Activated CD8-positive, alpha-beta memory T cell treated with anti-CD3 and anti-CD28 coated beads for 36 hours (primary cell): Measurements from ENCODE around the gene MS4A15. TPM values are rescaled to one million over a fixed set of nuclear protein-coding genes. Genes with fewer than 3 reads are reported as not detected.
"Not testable (repeated sequence)": the region's sequence is repeated elsewhere in the genome, so short reads cannot be mapped to it uniquely, and the experiment has no call there.

Experiments
- CTCF ChIA-PET: fragments of 350-600 bp; sonication (Branson Sonifier 250); formaldehyde crosslinking; loops from one replicate; lab custom pipeline; 2021; ENCODE audit warnings: antibody characterized with exemption; lab: Charles Lee
- POLR2A ChIA-PET: fragments of 350-600 bp; sonication (Branson Sonifier 250); formaldehyde crosslinking; loops from one replicate; lab custom pipeline; 2021; ENCODE audit warnings: antibody characterized with exemption; lab: Charles Lee
- total RNA-seq, 2 experiments: library from RNA; stranded (reverse); gene quantifications; one replicate each; pipeline ENCODE4 v1.2.3, GENCODE V29; 2021

The MS4A15 gene
- total RNA-seq, 2 experiments from 2014 or later = not detected

DNA sequence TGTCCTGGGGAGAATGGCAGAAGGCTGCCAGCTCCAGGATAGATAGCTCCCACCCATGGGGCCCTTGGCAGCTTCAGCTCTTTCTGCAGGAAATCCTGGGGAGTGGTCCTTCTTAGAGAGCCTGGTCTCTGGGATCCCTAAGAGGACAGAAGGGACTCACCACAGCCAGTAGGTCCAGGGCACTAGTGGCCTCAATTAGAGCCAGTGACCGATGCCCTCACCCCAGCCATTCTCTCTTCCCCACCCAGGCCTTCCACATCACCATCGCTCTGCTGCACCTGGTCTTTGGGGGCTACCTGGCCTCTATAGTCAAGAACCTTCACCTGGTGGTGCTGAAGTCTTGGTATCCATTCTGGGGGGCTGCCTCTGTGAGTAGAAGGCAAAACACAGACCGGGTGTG is 34.1 kb downstream of the MS4A15 start:
- ChIA-PET POLR2A (no interaction called here), CTCF (interaction anchor here (2.0 kb wide), 1 partner anchor 15 kb away, joined by 8 read pairs; no protein-coding TSS in a partner anchor)

DNA sequence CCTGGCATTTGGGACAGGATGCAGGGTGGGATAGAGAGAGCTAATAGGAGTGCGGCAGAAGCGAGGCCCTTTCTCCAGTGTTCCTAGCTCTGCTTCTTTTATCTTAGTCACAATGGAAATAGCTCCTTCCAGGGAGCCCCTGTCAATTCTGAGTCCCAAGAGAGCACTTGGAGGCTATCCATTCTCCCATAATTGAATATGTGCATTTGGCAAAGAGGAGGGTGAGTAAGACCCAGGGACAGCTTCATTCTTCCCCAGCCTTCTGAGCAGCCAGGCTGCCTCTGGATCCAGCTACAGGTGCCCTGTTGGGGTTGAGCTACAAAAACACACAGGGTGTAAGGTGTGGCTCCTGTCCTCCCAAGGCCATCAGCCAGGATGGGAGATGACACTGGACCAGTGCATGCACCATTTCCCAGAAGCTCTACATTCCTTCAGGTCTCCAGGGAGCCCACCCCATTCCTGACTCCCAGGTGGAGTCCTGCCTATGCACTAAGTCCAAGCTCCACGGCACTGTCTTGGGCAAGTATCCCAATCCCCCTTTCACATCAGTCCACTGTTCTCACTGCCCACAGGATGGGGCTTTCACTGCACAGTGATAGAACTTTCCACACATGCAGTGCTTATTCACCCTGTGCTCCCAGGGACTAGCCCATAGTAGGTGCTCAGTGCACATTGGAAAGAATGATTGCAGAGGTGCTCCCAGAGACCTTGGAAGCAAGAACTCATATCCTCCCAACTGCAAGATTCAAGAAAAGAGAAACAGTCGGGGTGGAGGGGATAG is 34.7 kb downstream of the MS4A15 start:
- ChIA-PET CTCF (interaction anchor here (2.0 kb wide), 1 partner anchor 16 kb away, joined by 8 read pairs; no protein-coding TSS in a partner anchor), POLR2A (no interaction called here)

DNA sequence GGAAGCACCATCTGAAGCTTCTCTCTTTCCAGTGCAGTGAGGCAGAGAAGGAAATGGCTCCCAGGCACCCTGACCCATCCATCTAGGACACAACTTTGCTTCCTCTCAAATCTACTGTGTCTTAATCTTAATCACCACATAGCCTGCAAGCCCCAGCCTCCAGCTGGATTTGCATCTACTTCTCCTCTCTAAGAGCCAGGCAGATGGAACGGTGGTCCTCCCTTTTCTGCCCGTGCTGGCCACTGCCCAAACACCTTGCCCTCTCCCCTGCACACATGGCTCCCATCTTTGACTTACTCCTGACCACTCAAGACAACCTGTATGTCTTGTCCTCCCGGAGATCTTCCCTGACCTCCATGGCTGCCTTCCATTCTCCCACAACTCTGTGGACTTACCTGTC is 35.9 kb downstream of the MS4A15 start:
- CTCF ChIA-PET = no interaction called here
- POLR2A ChIA-PET = no interaction called here

DNA sequence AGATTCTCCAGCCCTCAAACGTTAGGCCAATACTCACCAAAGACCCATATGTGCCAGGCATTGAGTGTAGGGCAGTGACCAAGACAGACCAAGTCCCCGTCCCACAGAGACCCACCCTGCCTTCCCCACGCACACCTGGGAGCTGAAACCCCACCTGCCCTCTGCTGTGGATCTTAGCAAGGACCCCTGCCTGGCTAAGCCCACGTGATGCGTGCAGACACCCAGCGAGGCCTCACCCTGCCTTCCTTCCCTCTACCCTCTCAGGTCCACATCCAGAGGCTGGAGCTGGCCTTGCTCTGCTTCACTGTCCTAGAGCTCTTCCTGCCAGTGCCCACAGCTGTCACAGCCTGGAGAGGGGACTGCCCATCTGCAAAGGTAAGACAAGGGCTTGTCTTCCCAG is 38.6 kb downstream of the MS4A15 start:
- POLR2A ChIA-PET = no interaction called here
- CTCF ChIA-PET = no interaction called here

DNA sequence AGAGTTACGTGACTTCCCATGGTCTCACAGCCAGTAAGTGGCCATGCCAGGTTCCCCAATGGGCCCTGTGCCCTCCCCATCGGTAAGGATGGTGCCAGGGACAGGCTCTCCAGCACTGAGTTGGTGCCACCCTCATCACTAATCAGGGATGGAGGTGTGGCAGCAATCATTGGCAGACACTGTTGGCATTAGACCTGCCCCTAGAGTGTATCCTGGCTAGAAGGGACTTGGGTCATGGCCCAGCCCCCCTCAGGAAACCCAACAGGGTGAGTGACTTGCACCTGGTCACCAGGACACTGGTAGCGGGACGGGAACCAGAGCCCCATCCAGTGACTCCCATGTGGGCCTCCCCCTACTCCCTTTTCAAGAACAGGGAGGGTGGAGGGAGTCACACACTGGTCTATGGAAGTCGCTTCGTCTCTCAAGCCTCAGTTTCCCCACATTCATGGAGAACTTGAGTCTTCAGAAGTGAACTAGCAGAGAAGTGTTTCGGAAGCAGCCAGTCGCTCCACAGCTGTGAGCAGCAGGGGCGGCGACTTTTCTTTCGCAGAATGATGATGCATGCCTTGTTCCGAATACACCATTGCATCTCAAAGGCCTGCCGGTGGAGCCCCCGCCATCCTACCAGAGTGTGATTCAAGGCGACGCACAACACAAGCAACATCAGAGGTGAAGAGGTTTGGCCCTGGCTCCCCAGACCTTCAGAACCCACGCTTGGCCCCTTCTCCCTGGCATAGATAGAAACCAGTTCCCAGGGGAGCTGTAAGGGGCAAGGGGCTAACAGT is 41.4 kb downstream of the MS4A15 start:
- ChIA-PET CTCF (no interaction called here), POLR2A (no interaction called here)

DNA sequence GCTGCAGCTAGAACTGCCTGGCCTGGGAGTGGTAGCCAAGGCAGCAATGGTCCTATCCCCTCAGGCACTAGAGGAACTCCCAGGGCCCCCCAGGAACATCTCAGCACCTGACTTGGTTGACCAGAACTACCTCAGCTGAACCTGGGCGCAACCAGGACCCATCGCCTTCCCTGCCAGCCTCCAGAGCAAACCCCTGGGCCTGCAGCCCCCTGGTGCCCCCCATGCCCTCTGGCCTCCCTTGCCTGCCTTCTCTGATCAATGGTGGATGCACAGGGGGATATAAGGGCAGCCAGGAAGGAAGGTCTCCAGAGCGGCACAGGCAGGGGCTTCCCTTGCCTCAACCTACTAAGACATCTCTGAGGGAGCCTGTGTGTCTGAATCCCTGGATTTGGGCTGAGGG is 42.0 kb downstream of the MS4A15 start:
- CTCF ChIA-PET = no interaction called here
- POLR2A ChIA-PET = no interaction called here

DNA sequence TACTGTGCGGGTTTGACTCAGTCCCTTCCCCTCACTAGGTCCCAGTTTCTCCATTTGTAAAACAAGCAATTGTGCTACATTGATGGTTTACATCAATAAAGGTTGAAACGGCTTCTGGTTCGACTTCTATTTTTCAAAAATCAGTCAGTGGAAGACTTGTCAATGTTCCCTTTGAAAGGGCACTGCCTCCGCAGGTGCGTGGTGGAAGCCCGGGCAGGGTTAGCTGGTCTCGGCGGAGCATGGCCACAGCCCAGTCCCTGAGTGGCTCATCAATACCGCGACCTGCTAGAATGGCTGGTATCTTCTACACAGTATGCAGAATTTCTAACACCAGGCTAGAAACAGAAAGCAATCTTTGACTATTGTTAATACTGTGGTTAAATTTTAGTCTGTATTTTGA is 44.5 kb downstream of the MS4A15 start:
- ChIA-PET POLR2A (no interaction called here), CTCF (no interaction called here)

- ChIA-PET POLR2A (no interaction called here), CTCF (no interaction called here)
These were observed 46.7 kb downstream of the MS4A15 start for GRCh38 chr11:60803273-60803936.

GRCh38 chr11:60809249-60809648 is 52.6 kb downstream of the MS4A15 start:
- ChIA-PET CTCF (interaction anchor here (0.9 kb wide), 1 partner anchor 22 kb away, joined by 4 read pairs; no protein-coding TSS in a partner anchor), POLR2A (no interaction called here)

DNA sequence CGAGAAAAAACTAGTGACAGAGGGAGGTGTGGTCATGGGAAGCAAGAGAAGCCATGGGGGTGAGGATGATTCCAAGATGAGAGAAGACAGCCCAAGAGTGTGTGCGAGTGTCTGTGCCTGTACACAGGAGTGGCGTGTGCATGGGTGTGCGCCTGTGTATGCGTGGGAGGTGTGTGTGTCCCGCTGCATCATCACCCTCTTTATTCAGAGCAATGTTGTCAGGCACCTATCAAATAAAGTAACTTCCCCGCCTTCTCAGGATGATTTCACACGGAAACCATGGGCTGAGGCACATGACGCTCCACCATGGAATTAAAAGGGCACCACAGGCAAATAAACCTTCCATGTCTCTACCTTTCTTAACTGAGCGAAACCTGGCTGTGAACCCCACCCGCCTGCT is 53.0 kb downstream of the MS4A15 start:
- ChIA-PET CTCF (interaction anchor here (0.9 kb wide), 1 partner anchor 23 kb away, joined by 4 read pairs; no protein-coding TSS in a partner anchor), POLR2A (no interaction called here)

DNA sequence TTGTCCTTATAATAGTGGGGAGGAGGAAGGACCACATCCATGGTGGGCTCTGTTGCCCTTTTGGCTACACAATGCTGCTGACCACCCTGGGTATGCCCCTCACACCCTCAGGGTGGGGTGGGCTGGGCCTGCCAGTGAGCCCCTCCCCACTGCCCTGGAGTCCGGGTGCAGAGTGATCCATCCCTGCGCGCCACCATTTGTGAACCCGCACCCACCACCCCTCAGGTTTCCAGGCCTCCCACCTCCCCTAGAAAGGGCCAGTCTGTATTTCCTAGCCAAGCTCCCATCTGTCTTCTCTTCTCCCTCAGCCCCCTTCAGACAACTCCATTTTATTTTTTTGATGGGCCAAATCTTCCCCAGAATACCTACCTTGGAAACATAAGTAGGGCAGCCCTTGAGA is 53.5 kb downstream of the MS4A15 start:
- ChIA-PET CTCF (no interaction called here), POLR2A (no interaction called here)

GRCh38 chr11:60810569-60810968 is 53.9 kb downstream of the MS4A15 start:
- POLR2A ChIA-PET = no interaction called here
- CTCF ChIA-PET = no interaction called here

- CTCF ChIA-PET = no interaction called here
- POLR2A ChIA-PET = no interaction called here
These were observed 56.7 kb downstream of the MS4A15 start for GRCh38 chr11:60813324-60813723.

GRCh38 chr11:60814112-60814511 is 57.4 kb downstream of the MS4A15 start:
- ChIA-PET POLR2A (no interaction called here), CTCF (no interaction called here)

DNA sequence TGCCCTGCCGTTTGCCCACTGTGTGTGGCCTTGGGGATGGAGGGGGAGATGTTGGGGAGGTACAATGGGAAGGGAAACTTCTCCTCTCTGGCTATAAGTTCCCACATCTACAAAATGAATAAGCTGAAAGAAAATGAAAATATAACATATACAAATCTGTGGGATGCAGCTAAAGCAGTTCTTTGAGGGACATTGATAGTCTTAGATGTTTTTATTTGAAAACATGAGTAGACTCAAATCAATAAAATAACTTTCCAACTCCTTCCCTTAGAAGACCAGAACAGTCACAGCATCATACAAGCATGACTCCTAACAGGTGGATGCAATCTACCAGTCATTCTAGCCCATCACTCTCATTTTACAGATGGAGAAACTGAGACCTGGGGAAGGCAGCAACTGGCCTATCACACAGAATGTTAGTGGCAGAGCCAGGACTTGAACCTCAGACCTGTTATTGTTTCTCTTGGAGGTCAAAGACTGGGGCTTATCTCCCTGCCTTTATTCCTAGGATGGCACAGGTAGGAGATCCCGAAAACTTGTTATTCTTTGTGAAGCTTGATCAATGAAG is 60.0 kb downstream of the MS4A15 start:
- ChIA-PET CTCF (no interaction called here), POLR2A (no interaction called here)

- ChIA-PET POLR2A (no interaction called here), CTCF (no interaction called here)
These were observed 61.4 kb downstream of the MS4A15 start for GRCh38 chr11:60818057-60818456.

DNA sequence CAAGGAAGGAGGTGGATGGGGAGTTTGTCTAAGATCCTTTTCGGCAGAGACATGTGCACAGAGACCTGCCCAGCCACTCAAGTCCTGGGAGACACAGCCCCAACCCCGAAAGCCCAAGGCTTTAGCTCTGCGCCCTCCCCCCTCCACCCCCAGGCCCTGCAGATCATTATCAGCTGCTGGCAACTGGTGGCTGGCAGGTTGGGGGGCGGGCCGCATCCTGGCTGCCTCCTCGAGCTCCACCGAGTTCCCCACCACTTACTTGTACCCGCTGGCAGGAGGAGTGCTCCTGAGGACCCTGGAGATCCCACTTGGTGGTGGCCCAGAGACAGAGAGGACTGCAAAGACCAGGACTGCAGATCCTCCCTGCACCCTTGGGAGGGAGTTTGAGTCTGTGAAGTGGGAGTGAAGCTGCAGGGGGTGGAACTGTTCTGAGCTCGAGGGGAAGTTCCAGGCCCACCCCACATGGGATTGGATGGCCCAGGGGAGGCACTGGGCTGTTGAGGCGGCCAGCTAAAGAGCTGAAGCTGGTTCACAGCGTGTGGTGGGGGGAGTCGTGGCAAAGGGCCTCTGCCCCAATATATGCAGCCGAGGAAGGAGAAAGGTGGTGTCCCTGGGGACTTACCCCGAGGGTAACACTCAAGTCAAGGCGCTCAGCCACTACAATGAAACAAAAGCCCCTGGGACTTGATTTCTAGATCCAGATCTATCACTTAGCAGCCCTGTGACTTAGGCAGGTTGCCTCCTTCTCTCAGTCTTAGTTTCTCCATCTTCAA is 65.3 kb downstream of the MS4A15 start:
- ChIA-PET POLR2A (no interaction called here), CTCF (interaction anchor here (1.2 kb wide), 1 partner anchor 9 kb away, joined by 4 read pairs; no protein-coding TSS in a partner anchor)

- POLR2A ChIA-PET, CTCF ChIA-PET: not testable (repeated sequence)
These were observed 67.2 kb downstream of the MS4A15 start for GRCh38 chr11:60823745-60824306.

GRCh38 chr11:60825118-60825517 is 68.5 kb downstream of the MS4A15 start:
- POLR2A ChIA-PET = no interaction called here
- CTCF ChIA-PET = no interaction called here
